ENCODE results near the gene TEX11.
"Not testable (repeated sequence)": the region's sequence is repeated elsewhere in the genome, so short reads cannot be mapped to it uniquely, and the experiment has no call there.

- not testable (repeated sequence) for TF ChIP-seq CTCF (conservative IDR thresholded peaks at IDR 0.05; ENCODE audit: low read depth, low read length); EZH2 (IDR thresholded peaks at IDR 0.05; ENCODE audit: borderline replicate concordance, low read depth, low read length, poor library complexity, severe bottlenecking)
Observed at GRCh38 chrX:70890441-70890840, 18.1 kb downstream of the TEX11 start.
